T-cell (primary cell): ENCODE measurements around the gene TLE1. TPM values are rescaled to one million over a fixed set of nuclear protein-coding genes. Genes with fewer than 3 reads are reported as not detected.

Experiments used
- ATAC-seq, 4 experiments: fragments of 200-7000 bp in 3 of 4; fragments of 150-1000 bp in 1 of 4; cut with Tn5 transposase; replicated peaks in 1 of 4; 1 replicate in 3 of 4; 2 replicates in 1 of 4; pipeline ENCODE4 v1.10.0; 2021; ENCODE audit warnings: moderate library complexity in 3 of 4, mild to moderate bottlenecking in 2 of 4, moderate number of reproducible peaks in 1 of 4
- CTCF ChIA-PET, 2 donors: fragments of 300-600 bp; sonication (Branson Sonifier 250); formaldehyde crosslinking; loops; one replicate each; lab custom pipeline; 2022; ENCODE audit warnings: antibody characterized with exemption in 2 of 2; lab: Charles Lee
- POLR2A ChIA-PET, 2 donors: fragments of 300-600 bp; sonication (Branson Sonifier 250); formaldehyde crosslinking; loops; one replicate each; lab custom pipeline; 2022; ENCODE audit warnings: antibody characterized with exemption in 2 of 2; lab: Charles Lee
- DNase-seq, 35 experiments: peaks; one replicate each; pipeline versions ENCODE4 v3.0.0 to v3.0.0-alpha.2; 2013 to 2023
- H3K27ac ChIP-seq: one replicate; pipeline ENCODE4 v1.5.1; 2013; ENCODE audit warnings: low read length
- H3K27me3 ChIP-seq, 2 experiments: replicated peaks in 1 of 2; 1 replicate in 1 of 2; 2 replicates in 1 of 2; pipeline versions ENCODE4 v1.6.1 to v1.7.0; 2013; ENCODE audit warnings: low read length in 1 of 2, mixed read lengths in 1 of 2; ENCODE audit not compliant: control insufficient read depth in 2 of 2, insufficient read depth in 2 of 2; ENCODE audit errors: extremely low read depth in 1 of 2
- H3K36me3 ChIP-seq, 2 donors: 1 replicate in 1 of 2; 2 replicates in 1 of 2; pipeline versions ENCODE4 v1.6.1 to v1.7.0; 2013; ENCODE audit warnings: low read length in 1 of 2; ENCODE audit not compliant: control insufficient read depth in 2 of 2, insufficient read depth in 1 of 2; ENCODE audit errors: extremely low read depth in 1 of 2
- H3K4me1 ChIP-seq, 2 experiments: 1 replicate in 1 of 2; 2 replicates in 1 of 2; pipeline versions ENCODE4 v1.6.1 to v1.7.0; 2013; ENCODE audit warnings: low read length in 2 of 2, mixed read lengths in 1 of 2; ENCODE audit not compliant: insufficient read depth in 2 of 2, control insufficient read depth in 1 of 2; ENCODE audit errors: extremely low read depth in 1 of 2
- H3K4me3 ChIP-seq, 2 donors: 1 replicate in 1 of 2; 2 replicates in 1 of 2; pipeline versions ENCODE4 v1.5.1 to v1.7.0; 2013; ENCODE audit warnings: mild to moderate bottlenecking in 2 of 2, low read length in 1 of 2, moderate library complexity in 1 of 2; ENCODE audit not compliant: control insufficient read depth in 1 of 2; ENCODE audit errors: extremely low read depth in 1 of 2
- H3K9me3 ChIP-seq: 2 replicates; pipeline ENCODE4 v1.7.0; 2013
- H3K27ac Mint-ChIP-seq, 2 donors: one replicate each; pipeline ENCODE4 v1.8.0; 2020 to 2021; ENCODE audit warnings: mild to moderate bottlenecking in 2 of 2, mixed read lengths in 2 of 2
- H3K27me3 Mint-ChIP-seq, 2 donors: one replicate each; pipeline ENCODE4 v1.8.0; 2021 to 2022; ENCODE audit warnings: mixed read lengths in 2 of 2
- H3K36me3 Mint-ChIP-seq: one replicate; pipeline ENCODE4 v1.8.0; 2021; ENCODE audit warnings: mixed read lengths
- H3K4me1 Mint-ChIP-seq, 3 donors: one replicate each; pipeline ENCODE4 v1.8.0; 2020 to 2022; ENCODE audit warnings: mixed read lengths in 3 of 3, mild to moderate bottlenecking in 1 of 3
- H3K4me3 Mint-ChIP-seq, 3 donors: one replicate each; pipeline ENCODE4 v1.8.0; 2020 to 2022; ENCODE audit warnings: mild to moderate bottlenecking in 3 of 3, mixed read lengths in 3 of 3, moderate library complexity in 3 of 3
- H3K9me3 Mint-ChIP-seq, 3 donors: one replicate each; pipeline ENCODE4 v1.8.0; 2020 to 2022; ENCODE audit warnings: mixed read lengths in 3 of 3
- WGBS: methylation state at CpG from one replicate; pipeline ENCODE4 v1.1.5; 2013; ENCODE audit warnings: missing lambda C conversion rate; ENCODE audit not compliant: insufficient coverage; 5-methylcytosine and 5-hydroxymethylcytosine counted together
- total RNA-seq, 35 experiments: library from RNA in 6 of 35; stranded (reverse) in 6 of 35; fragments of 120-200 nt in 1 of 35; gene quantifications; one replicate each; pipeline versions ENCODE4 v1.2.1 to v1.2.4 and lab custom pipeline; 2013 to 2026

The TLE1 gene
- total RNA-seq, 5 donors from 2014 or later (not counting 1 experiment from before 2014, with no cell fraction given): 1.3 to 3.5 (median 2.8) TPM

- H3K9me3 Mint-ChIP-seq: peaks cover 0 to 5% (median 0%) of the 10 kb centered on the region in 3 donors
- ATAC-seq: no peak
- H3K36me3 Mint-ChIP-seq: peaks cover 8% of the 10 kb centered on the region
- H3K9me3 ChIP-seq: no peaks in the 10 kb centered on the region
- peaks cover 0 to 3% of the 10 kb centered on the region in 2 experiments for H3K27me3 ChIP-seq
- no peak overlapping the region for H3K27ac Mint-ChIP-seq
- no peak for DNase-seq
- H3K27me3 Mint-ChIP-seq: peaks cover 0 to 14% of the 10 kb centered on the region in 2 donors
- H3K4me1 Mint-ChIP-seq: no peaks in the 10 kb centered on the region
- no peak overlapping the region for H3K4me3 Mint-ChIP-seq
- H3K4me3 ChIP-seq: no peak overlapping the region
- POLR2A ChIA-PET: no interaction called here
- no CpG with 5 or more reads among the region's 2 CpGs for whole genome bisulfite sequencing
- H3K27ac ChIP-seq: no peak overlapping the region
- CTCF ChIA-PET: no interaction called here
- H3K36me3 ChIP-seq: no peaks in the 10 kb centered on the region
- no peaks in the 10 kb centered on the region for H3K4me1 ChIP-seq
These were observed 13.0 kb downstream of the TLE1 start for GRCh38 chr9:81676395-81676794.

GRCh38 chr9:81673310-81673709 lies 16.0 kb downstream of the TLE1 start:
- DNase-seq (no peak), ATAC-seq (no peak)
- no peaks in the 10 kb centered on the region for H3K36me3 ChIP-seq
- WGBS: 69% methylated on average over 2 of the region's 5 CpGs
- peaks cover 0 to 8% of the 10 kb centered on the region in 2 donors for H3K27me3 Mint-ChIP-seq
- peaks cover 8% of the 10 kb centered on the region for H3K36me3 Mint-ChIP-seq
- H3K4me3 Mint-ChIP-seq: no peak overlapping the region
- H3K9me3 Mint-ChIP-seq: peaks cover 0 to 5% (median 0%) of the 10 kb centered on the region in 3 donors
- no peak overlapping the region for H3K4me3 ChIP-seq
- H3K27ac ChIP-seq: no peak overlapping the region
- POLR2A ChIA-PET: no interaction called here
- H3K9me3 ChIP-seq: no peaks in the 10 kb centered on the region
- H3K4me1 ChIP-seq: no peaks in the 10 kb centered on the region
- no peak overlapping the region for H3K27ac Mint-ChIP-seq
- no peaks in the 10 kb centered on the region for H3K27me3 ChIP-seq
- CTCF ChIA-PET: interaction anchor here in 1 of 2 donors (0.7 kb wide), 1 partner anchor 930 kb away, joined by 7 read pairs; no protein-coding TSS in a partner anchor
- no peaks in the 10 kb centered on the region for H3K4me1 Mint-ChIP-seq

- no CpG with 5 or more reads among the region's 3 CpGs for WGBS
- CTCF ChIA-PET: no interaction called here
These were observed 17.5 kb downstream of the TLE1 start for GRCh38 chr9:81671880-81672280.

GRCh38 chr9:81669866-81670265 lies 19.5 kb downstream of the TLE1 start:
- 100% methylated on average over 1 of the region's 6 CpGs for WGBS
- H3K4me1 ChIP-seq: no peaks in the 10 kb centered on the region
- DNase-seq (no peak), ATAC-seq (no peak)
- no peaks in the 10 kb centered on the region for H3K9me3 ChIP-seq
- Mint-ChIP-seq H3K9me3 (peaks cover 0 to 5% (median 0%) of the 10 kb centered on the region in 3 donors), H3K27me3 (no peaks in the 10 kb centered on the region), H3K27ac (no peak overlapping the region), H3K4me1 (no peaks in the 10 kb centered on the region), H3K36me3 (peaks cover 8% of the 10 kb centered on the region), H3K4me3 (no peak overlapping the region)
- no peaks in the 10 kb centered on the region for H3K27me3 ChIP-seq
- CTCF ChIA-PET: no interaction called here
- H3K36me3 ChIP-seq: no peaks in the 10 kb centered on the region
- no peak overlapping the region for H3K27ac ChIP-seq
- POLR2A ChIA-PET: interaction anchor here in 1 of 2 donors (0.7 kb wide), 1 partner anchor 8 kb away, joined by 9 read pairs; no protein-coding TSS in a partner anchor
- no peak overlapping the region for H3K4me3 ChIP-seq

More at GRCh38 chr9:81671880-81672280, 17.5 kb downstream of the TLE1 start:
- Mint-ChIP-seq H3K4me1 (no peaks in the 10 kb centered on the region), H3K27me3 (peaks cover 0 to 8% of the 10 kb centered on the region in 2 donors), H3K36me3 (peaks cover 8% of the 10 kb centered on the region), H3K27ac (no peak overlapping the region), H3K9me3 (peaks cover 0 to 5% (median 0%) of the 10 kb centered on the region in 3 donors), H3K4me3 (no peak overlapping the region)
- DNase-seq (no peak), ATAC-seq (no peak)
- H3K4me3 ChIP-seq: no peak overlapping the region
- H3K27ac ChIP-seq: no peak overlapping the region
- POLR2A ChIA-PET: no interaction called here
- H3K4me1 ChIP-seq: no peaks in the 10 kb centered on the region
- H3K9me3 ChIP-seq: no peaks in the 10 kb centered on the region
- no peaks in the 10 kb centered on the region for H3K36me3 ChIP-seq
- no peaks in the 10 kb centered on the region for H3K27me3 ChIP-seq

GRCh38 chr9:81669041-81669651 lies 20.2 kb downstream of the TLE1 start:
- Histone ChIP-seq H3K36me3 (no peaks in the 10 kb centered on the region), H3K9me3 (no peaks in the 10 kb centered on the region), H3K4me1 (no peaks in the 10 kb centered on the region), H3K27me3 (no peaks in the 10 kb centered on the region), H3K4me3 (no peak overlapping the region), H3K27ac (no peak overlapping the region)
- Mint-ChIP-seq H3K36me3 (peaks cover 8% of the 10 kb centered on the region), H3K9me3 (peaks cover 0 to 5% (median 0%) of the 10 kb centered on the region in 3 donors), H3K27me3 (no peaks in the 10 kb centered on the region), H3K4me1 (no peaks in the 10 kb centered on the region), H3K4me3 (no peak overlapping the region), H3K27ac (no peak overlapping the region)
- DNase-seq (no peak), ATAC-seq (no peak)
- no CpG with 5 or more reads among the region's 5 CpGs for WGBS
- CTCF ChIA-PET: no interaction called here
- POLR2A ChIA-PET: interaction anchor here in 1 of 2 donors (0.7 kb wide), 1 partner anchor 9 kb away, joined by 9 read pairs; no protein-coding TSS in a partner anchor

GRCh38 chr9:81666123-81666522 lies 23.2 kb downstream of the TLE1 start:
- 100% methylated on average over 2 of the region's 4 CpGs for WGBS
- POLR2A ChIA-PET: no interaction called here
- H3K4me1 ChIP-seq: no peaks in the 10 kb centered on the region

More at GRCh38 chr9:81666123-81666522, 23.2 kb downstream of the TLE1 start:
- H3K36me3 ChIP-seq: no peaks in the 10 kb centered on the region
- no peaks in the 10 kb centered on the region for H3K36me3 Mint-ChIP-seq
- DNase-seq: no peak
- no peak overlapping the region for H3K27ac ChIP-seq
- ATAC-seq: no peak
- no peaks in the 10 kb centered on the region for H3K27me3 Mint-ChIP-seq
- H3K27ac Mint-ChIP-seq: no peak overlapping the region
- no peaks in the 10 kb centered on the region for H3K4me1 Mint-ChIP-seq
- CTCF ChIA-PET: no interaction called here
- H3K9me3 Mint-ChIP-seq: no peaks in the 10 kb centered on the region
- no peak overlapping the region for H3K4me3 Mint-ChIP-seq
- no peak overlapping the region for H3K4me3 ChIP-seq
- no peaks in the 10 kb centered on the region for H3K9me3 ChIP-seq
- H3K27me3 ChIP-seq: no peaks in the 10 kb centered on the region
